CD14-positive monocyte (primary cell): ENCODE results near the gene FEM1A. TPM values are rescaled to one million over a fixed set of nuclear protein-coding genes. Genes with fewer than 3 reads are reported as not detected.
A peak's percentile ranks its signal among the peaks of the same experiment; 100 is the strongest.

Experiments
- DNase-seq, 3 donors: peaks; one replicate each; pipeline ENCODE4 v3.0.0-alpha.2; 2011 to 2022
- H2AFZ ChIP-seq: 2 replicates; pipeline ENCODE4 v1.6.0; 2012; ENCODE audit warnings: mild to moderate bottlenecking, low read depth, low read length, inconsistent platforms; ENCODE audit not compliant: insufficient read depth, poor library complexity, severe bottlenecking
- H3K27ac ChIP-seq, 2 donors: 1 replicate in 1 of 2; 2 replicates in 1 of 2; pipeline ENCODE4 v1.5.1; 2012 to 2013; ENCODE audit warnings: low read length in 2 of 2, control low read depth in 1 of 2, inconsistent platforms in 1 of 2, low read depth in 1 of 2, mild to moderate bottlenecking in 1 of 2
- H3K27me3 ChIP-seq, 2 donors: one replicate each; pipeline versions ENCODE4 v1.6.0 to v1.6.1; 2011 to 2013; ENCODE audit warnings: low read length in 2 of 2; ENCODE audit not compliant: control insufficient read depth in 2 of 2, insufficient read depth in 2 of 2
- H3K36me3 ChIP-seq, 2 donors: replicated peaks in 1 of 2; 1 replicate in 1 of 2; 2 replicates in 1 of 2; pipeline versions ENCODE4 v1.5.1 to v1.6.1; 2012 to 2013; ENCODE audit warnings: low read length in 2 of 2, control low read depth in 1 of 2, inconsistent platforms in 1 of 2, mild to moderate bottlenecking in 1 of 2; ENCODE audit not compliant: insufficient read depth in 2 of 2, control insufficient read depth in 1 of 2
- H3K4me1 ChIP-seq, 2 donors: 1 replicate in 1 of 2; 2 replicates in 1 of 2; pipeline versions ENCODE4 v1.5.1 to v1.6.1; 2012 to 2013; ENCODE audit warnings: low read length in 2 of 2, control low read depth in 1 of 2, inconsistent platforms in 1 of 2, mild to moderate bottlenecking in 1 of 2, moderate library complexity in 1 of 2; ENCODE audit not compliant: insufficient read depth in 2 of 2, control insufficient read depth in 1 of 2
- H3K4me2 ChIP-seq: replicated peaks from 2 replicates; pipeline ENCODE3; 2012; ENCODE audit warnings: low read length, moderate library complexity, mild to moderate bottlenecking; ENCODE audit not compliant: poor library complexity, severe bottlenecking; ENCODE audit errors: extremely low read depth
- H3K4me3 ChIP-seq, 3 experiments: fragments of 200-600 bp in 1 of 3; sonication (generic) in 1 of 3; replicated peaks in 1 of 3; 1 replicate in 2 of 3; 2 replicates in 1 of 3; pipeline ENCODE4 v1.5.1; 2011 to 2013; ENCODE audit warnings: low read length in 3 of 3, mild to moderate bottlenecking in 3 of 3, control low read depth in 2 of 3, low read depth in 2 of 3, inconsistent platforms in 1 of 3, moderate library complexity in 1 of 3
- H3K79me2 ChIP-seq: 2 replicates; pipeline ENCODE4 v1.6.0; 2012; ENCODE audit warnings: mild to moderate bottlenecking, control low read depth, inconsistent platforms, low read length, moderate library complexity; ENCODE audit not compliant: insufficient read depth
- H3K9ac ChIP-seq: 2 replicates; pipeline ENCODE4 v1.6.0; 2017; ENCODE audit warnings: low read length, mild to moderate bottlenecking; ENCODE audit not compliant: insufficient read depth, poor library complexity, severe bottlenecking
- H3K9me3 ChIP-seq, 2 donors: replicated peaks in 1 of 2; 1 replicate in 1 of 2; 2 replicates in 1 of 2; pipeline versions ENCODE4 v1.5.1 to v1.6.1; 2012 to 2013; ENCODE audit warnings: low read length in 2 of 2, control low read depth in 1 of 2; ENCODE audit not compliant: control insufficient read depth in 1 of 2, insufficient read depth in 1 of 2
- H4K20me1 ChIP-seq: 2 replicates; pipeline ENCODE4 v1.6.0; 2012; ENCODE audit warnings: mild to moderate bottlenecking, low read length, control low read depth, moderate library complexity; ENCODE audit not compliant: insufficient read depth
- H3K27ac Mint-ChIP-seq, 7 donors: one replicate each; pipeline ENCODE4 v1.8.0; 2020; ENCODE audit warnings: mild to moderate bottlenecking in 7 of 7, mixed read lengths in 7 of 7, moderate library complexity in 6 of 7, inconsistent platforms in 2 of 7
- H3K27me3 Mint-ChIP-seq, 3 donors: one replicate each; pipeline ENCODE4 v1.8.0; 2021 to 2022; ENCODE audit warnings: low read depth in 3 of 3, mild to moderate bottlenecking in 3 of 3, mixed read lengths in 3 of 3, moderate library complexity in 3 of 3, inconsistent platforms in 1 of 3
- H3K36me3 Mint-ChIP-seq, 2 donors: one replicate each; pipeline ENCODE4 v1.8.0; 2020; ENCODE audit warnings: mixed read lengths in 2 of 2, inconsistent platforms in 1 of 2, mild to moderate bottlenecking in 1 of 2
- H3K4me1 Mint-ChIP-seq: one replicate; pipeline ENCODE4 v1.8.0; 2020; ENCODE audit warnings: mild to moderate bottlenecking, mixed read lengths
- H3K4me3 Mint-ChIP-seq, 2 donors: one replicate each; pipeline ENCODE4 v1.8.0; 2020; ENCODE audit warnings: mild to moderate bottlenecking in 2 of 2, mixed read lengths in 2 of 2, moderate library complexity in 1 of 2
- H3K9me3 Mint-ChIP-seq, 7 donors: one replicate each; pipeline ENCODE4 v1.8.0; 2020 to 2022; ENCODE audit warnings: mixed read lengths in 7 of 7, mild to moderate bottlenecking in 6 of 7, moderate library complexity in 6 of 7, inconsistent platforms in 2 of 7
- WGBS: methylation state at CpG from one replicate; pipeline ENCODE4 v1.1.5; 2013; ENCODE audit warnings: missing lambda C conversion rate; ENCODE audit not compliant: insufficient coverage; 5-methylcytosine and 5-hydroxymethylcytosine counted together
- intact Hi-C, 2 donors: fragments of 100-400 bp; cut with micrococcal nuclease; formaldehyde crosslinking; loops; one replicate each; pipeline versions ENCODE4 v1.15.0 to v1.15.1; 2023
- polyA plus RNA-seq, 3 donors: library from polyadenylated mRNA; depleted of rRNA in 1 of 3; unstranded in 2 of 3; stranded (reverse) in 1 of 3; fragments of 300-500 nt in 2 of 3; fragments of >200 nt in 1 of 3; fragmentation: Illumina TruSeq in 2 of 3; gene quantifications; 1 replicate in 2 of 3; 2 replicates in 1 of 3; pipeline ENCODE4 v1.2.3, GENCODE V29; 2012 to 2021
- TF ChIP-seq, protein P1 (sequence below): fragments of 200-600 bp; IDR thresholded peaks from one replicate; pipeline ENCODE4 v1.8.0; 2022; ENCODE audit warnings: antibody characterized with exemption, mild to moderate bottlenecking

Gene FEM1A
- polyA plus RNA-seq, 3 donors, result 2.1 to 4.2 (median 2.4) TPM

DNA sequence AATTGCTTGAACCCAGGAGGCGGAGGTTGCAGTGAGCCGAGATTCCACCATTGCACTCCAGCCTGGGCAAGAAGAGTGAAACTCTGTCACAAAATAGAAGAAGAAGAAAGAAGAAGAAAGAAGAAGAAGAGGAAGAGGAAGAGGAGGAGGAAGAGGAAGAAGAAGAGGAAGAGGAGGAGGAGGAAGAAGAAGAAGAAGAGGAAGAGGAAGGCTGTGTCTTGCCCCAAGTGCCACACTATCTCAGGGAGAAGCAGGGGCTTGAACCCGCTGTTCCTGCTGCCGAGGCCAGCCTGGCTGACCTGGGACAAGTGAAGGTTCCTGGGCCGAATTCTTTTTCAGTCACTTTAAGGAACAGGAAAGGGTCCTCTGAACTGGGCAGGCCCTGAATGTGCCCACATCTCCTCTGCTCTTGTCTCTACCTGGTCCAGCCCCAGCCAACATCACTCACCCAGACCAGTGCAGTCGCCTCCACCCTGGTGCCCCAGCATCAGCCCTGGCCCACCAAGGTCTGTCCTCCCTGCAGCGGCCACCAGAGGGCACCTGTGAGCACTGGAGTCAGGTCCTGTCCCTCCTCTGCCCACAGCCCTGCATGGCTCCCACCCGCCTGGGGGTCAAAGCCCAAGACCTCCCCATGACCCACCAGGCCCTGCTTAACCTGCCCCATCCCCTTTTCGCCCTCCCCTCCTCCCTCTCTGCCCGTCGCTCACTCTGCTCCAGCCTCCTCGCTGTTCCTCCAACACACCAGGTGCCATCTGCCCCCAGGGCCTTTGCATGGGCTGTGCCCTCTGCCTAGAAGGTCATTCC is 20.0 kb downstream of the FEM1A start:
- Mint-ChIP-seq H3K27me3 (peaks cover 0 to 5% (median 0%) of the 10 kb centered on the region in 3 donors), H3K36me3 (peaks cover 3 to 4% of the 10 kb centered on the region in 2 donors), H3K27ac (peak overlapping the region; percentile 99 to 100 (median 100)), H3K4me1 (peaks cover 72% of the 10 kb centered on the region), H3K9me3 (peaks cover 0 to 4% (median 0%) of the 10 kb centered on the region in 7 donors), H3K4me3 (peak overlapping the region; percentile 30 to 54)
- Histone ChIP-seq H3K36me3 (peaks cover 5% of the 10 kb centered on the region in 2 donors), H2AFZ (no peak overlapping the region), H3K9me3 (no peaks in the 10 kb centered on the region), H3K4me3 (peak overlapping the region in 1 of 3 experiments; percentile 32), H3K4me2 (peak overlapping the region; percentile 24), H3K27me3 (no peaks in the 10 kb centered on the region), H3K9ac (peak overlapping the region; percentile 72), H3K4me1 (peaks cover 96 to 100% of the 10 kb centered on the region in 2 donors), H3K79me2 (peaks cover 3% of the 10 kb centered on the region), H4K20me1 (peaks cover 17% of the 10 kb centered on the region), H3K27ac (peak overlapping the region; percentile 98 to 99)
- peak; percentile 71 to 79 (median 78) for DNase-seq
- intact Hi-C loops, result loop anchor here in 1 of 2 donors (2.0 to 5.0 kb wide), 2 partner anchors 19 to 41 kb away; partner anchors contain the start of gene TICAM1
- TF ChIP-seq, protein P1, sequence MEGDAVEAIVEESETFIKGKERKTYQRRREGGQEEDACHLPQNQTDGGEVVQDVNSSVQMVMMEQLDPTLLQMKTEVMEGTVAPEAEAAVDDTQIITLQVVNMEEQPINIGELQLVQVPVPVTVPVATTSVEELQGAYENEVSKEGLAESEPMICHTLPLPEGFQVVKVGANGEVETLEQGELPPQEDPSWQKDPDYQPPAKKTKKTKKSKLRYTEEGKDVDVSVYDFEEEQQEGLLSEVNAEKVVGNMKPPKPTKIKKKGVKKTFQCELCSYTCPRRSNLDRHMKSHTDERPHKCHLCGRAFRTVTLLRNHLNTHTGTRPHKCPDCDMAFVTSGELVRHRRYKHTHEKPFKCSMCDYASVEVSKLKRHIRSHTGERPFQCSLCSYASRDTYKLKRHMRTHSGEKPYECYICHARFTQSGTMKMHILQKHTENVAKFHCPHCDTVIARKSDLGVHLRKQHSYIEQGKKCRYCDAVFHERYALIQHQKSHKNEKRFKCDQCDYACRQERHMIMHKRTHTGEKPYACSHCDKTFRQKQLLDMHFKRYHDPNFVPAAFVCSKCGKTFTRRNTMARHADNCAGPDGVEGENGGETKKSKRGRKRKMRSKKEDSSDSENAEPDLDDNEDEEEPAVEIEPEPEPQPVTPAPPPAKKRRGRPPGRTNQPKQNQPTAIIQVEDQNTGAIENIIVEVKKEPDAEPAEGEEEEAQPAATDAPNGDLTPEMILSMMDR, result peak; percentile 92
- 43% methylated on average over 12 of the region's 12 CpGs for WGBS

DNA sequence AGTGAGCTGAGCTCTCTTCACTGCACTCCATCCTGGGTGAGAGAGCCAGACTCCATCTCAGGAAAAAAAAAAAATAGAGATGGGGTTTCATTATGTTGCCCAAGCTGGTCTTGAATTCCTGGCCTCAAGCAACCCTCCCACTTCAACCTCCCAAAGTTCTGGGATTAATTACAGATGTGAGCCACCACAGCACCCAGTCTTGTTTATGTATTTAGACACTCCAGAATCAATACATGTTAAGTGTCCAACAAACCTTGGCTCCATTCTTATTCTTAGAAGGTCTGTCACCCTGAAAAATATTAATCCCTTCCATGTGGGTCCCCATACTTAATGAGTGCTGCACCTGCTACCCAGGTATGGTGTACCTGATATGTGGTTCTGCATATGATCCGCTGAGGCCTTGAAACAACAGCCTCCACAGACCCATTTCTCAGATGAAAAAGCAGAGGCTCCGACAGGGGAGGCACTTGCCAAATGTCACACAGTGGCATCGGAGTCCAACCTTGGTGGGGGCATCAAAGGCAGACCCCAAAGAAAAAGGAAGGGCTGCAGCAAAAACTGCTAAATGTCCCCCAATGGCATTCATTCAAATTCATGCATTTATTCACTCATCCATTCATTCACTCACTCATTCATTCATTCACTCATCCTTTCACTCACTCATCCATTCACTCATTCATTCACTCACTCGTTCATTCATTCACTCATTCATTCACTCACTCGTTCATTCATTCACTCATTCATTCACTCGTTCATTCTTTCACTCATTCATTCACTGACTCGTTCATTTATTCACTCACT is 23.3 kb downstream of the FEM1A start:
- Histone ChIP-seq H3K36me3 (peaks cover 29 to 38% of the 10 kb centered on the region in 2 donors), H3K4me2 (peak overlapping the region; percentile 75), H3K9ac (no peak overlapping the region), H3K4me3 (peak overlapping the region in 1 of 3 experiments; percentile 71), H3K4me1 (peaks cover 63 to 67% of the 10 kb centered on the region in 2 donors), H3K27ac (peak overlapping the region; percentile 67 to 99), H3K79me2 (peaks cover 21% of the 10 kb centered on the region), H3K27me3 (no peaks in the 10 kb centered on the region), H3K9me3 (no peaks in the 10 kb centered on the region), H2AFZ (no peak overlapping the region), H4K20me1 (peaks cover 50% of the 10 kb centered on the region)
- DNase-seq, result no peak
- H3K36me3 Mint-ChIP-seq, result peaks cover 32 to 37% of the 10 kb centered on the region in 2 donors
- peak overlapping the region; percentile 81 to 100 (median 90) for H3K27ac Mint-ChIP-seq
- H3K4me1 Mint-ChIP-seq, result peaks cover 46% of the 10 kb centered on the region
- H3K27me3 Mint-ChIP-seq, result peaks cover 0 to 6% (median 0%) of the 10 kb centered on the region in 3 donors
- peak overlapping the region in 1 of 2 donors; percentile 83 for H3K4me3 Mint-ChIP-seq
- TF ChIP-seq, protein P1, result no peak
- H3K9me3 Mint-ChIP-seq, result peaks cover 0 to 4% (median 0%) of the 10 kb centered on the region in 7 donors
- intact Hi-C loops, result loop anchor here in 1 of 2 donors (5.0 kb wide), 1 partner anchor 37 kb away; no protein-coding TSS in a partner anchor
- WGBS, result 74% methylated on average over 7 of the region's 7 CpGs
